HL-60 (cell line): ENCODE results near the gene RASSF5.
A peak's percentile ranks its signal among the peaks of the same experiment; 100 is the strongest.
"Not testable (repeated sequence)": the region's sequence is repeated elsewhere in the genome, so short reads cannot be mapped to it uniquely, and the experiment has no call there.

Experiments
- DNase-seq, 2 experiments: peaks; one replicate each; pipeline ENCODE4 v3.0.0-alpha.2; 2010 to 2020; ENCODE audit warnings: low read depth in 1 of 2, low spot score in 1 of 2
- H3K27ac ChIP-seq: fragments of 250-450 bp; sonication (Bioruptor Pico); replicated peaks from 2 replicates; pipeline ENCODE4 v1.5.1; 2020; ENCODE audit warnings: mild to moderate bottlenecking, moderate library complexity
- H3K27me3 ChIP-seq: fragments of 250-450 bp; sonication (Bioruptor Pico); 2 replicates; pipeline ENCODE4 v1.5.1; 2021; ENCODE audit warnings: mild to moderate bottlenecking, moderate library complexity; ENCODE audit not compliant: insufficient read depth, poor library complexity, severe bottlenecking
- H3K4me3 ChIP-seq: replicated peaks from 2 replicates; pipeline ENCODE4 v1.5.1; 2011; ENCODE audit warnings: mild to moderate bottlenecking, control low read depth, low read length; ENCODE audit not compliant: insufficient read depth
- GABPA ChIP-seq: IDR thresholded peaks from 2 replicates; pipeline ENCODE4 v1.6.1; 2012; ENCODE audit warnings: low read depth
- POLR2AphosphoS5 ChIP-seq: IDR thresholded peaks from 2 replicates; pipeline ENCODE4 v1.6.1; 2012; ENCODE audit warnings: low read depth
- SPI1 ChIP-seq: IDR thresholded peaks from 2 replicates; pipeline ENCODE4 v1.6.1; 2012; ENCODE audit warnings: low read depth, mild to moderate bottlenecking, borderline replicate concordance
- TF ChIP-seq, protein P1 (sequence below): IDR thresholded peaks from 2 replicates; pipeline ENCODE4 v1.6.1; 2012; ENCODE audit warnings: low read depth; ENCODE audit not compliant: insufficient replicate concordance
- TF ChIP-seq, protein P2 (sequence below): IDR thresholded peaks from one replicate; pipeline ENCODE4 v1.5.1; 2011; ENCODE audit warnings: low read length, control low read depth, inconsistent platforms; ENCODE audit not compliant: insufficient read depth

Gene RASSF5

DNA sequence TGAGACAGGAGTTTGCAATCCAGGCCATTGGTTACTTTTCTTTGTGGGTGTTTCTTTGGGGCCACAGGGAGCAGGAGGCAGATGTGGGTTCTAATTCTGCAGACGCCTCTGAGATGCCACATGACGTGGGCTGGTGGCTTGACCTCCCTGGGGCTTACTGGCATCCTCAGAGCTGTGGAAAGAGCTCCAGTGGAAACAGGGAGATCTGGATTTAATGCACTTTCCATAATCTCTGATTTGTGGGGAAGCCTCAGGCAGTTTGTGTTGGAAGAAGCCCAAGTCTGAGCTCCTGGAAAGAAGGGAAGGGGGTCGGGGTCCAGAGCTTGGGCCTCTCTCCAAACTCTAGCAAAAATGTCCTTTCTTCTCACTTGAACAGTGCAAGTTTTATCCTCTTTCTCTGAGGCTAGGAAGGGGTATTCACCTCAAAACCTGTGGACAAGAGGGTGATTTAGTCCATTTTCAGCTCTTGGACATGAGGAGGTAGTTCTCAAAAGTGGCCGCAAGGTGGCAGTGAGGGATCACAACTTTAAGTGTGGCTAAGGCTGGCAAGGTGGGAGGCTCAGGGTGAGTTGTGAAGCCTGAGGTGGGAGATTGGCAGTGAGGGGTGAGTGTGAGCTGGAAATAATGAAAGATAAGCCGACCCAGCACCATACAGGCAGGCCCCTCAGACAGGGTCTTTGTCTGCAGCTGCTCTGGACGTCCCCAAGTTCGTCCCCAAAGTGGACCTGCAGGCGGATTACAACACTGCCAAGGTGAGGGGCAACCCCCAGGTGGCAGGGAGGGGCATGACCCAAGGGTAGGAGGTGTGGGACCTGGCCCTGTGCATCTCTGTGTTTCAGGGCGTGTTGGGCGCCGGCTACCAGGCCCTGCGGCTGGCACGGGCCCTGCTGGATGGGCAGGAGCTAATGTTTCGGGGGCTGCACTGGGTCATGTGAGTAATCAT lies 27.9 kb upstream of the RASSF5 start:
- Histone ChIP-seq H3K27me3 (no peaks in the 10 kb centered on the region), H3K4me3 (no peak overlapping the region)
- peak in 1 of 2 experiments; percentile 65 for DNase-seq

DNA sequence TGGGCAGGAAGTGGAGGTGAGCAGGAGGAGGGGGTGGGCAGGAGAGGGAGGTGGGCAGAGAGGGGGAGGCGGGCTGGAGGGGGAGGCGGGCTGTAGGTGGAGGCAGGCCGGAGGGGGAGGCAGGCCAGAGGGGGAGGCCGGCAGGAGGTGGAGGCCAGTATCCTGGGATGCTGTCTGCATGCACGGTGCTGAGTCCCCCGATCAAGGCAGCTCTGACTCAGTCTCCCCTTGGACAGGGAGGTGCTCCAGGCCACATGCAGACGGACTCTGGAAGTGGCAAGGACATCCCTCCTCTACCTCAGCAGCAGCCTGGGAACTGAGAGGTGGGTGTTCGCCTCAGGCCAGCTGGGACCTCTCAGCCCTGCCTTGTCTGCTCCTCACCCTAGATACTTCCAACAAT lies 27.1 kb upstream of the RASSF5 start:
- TF ChIP-seq POLR2AphosphoS5: no peak
- no peak for TF ChIP-seq SPI1
- TF ChIP-seq, protein P1, sequence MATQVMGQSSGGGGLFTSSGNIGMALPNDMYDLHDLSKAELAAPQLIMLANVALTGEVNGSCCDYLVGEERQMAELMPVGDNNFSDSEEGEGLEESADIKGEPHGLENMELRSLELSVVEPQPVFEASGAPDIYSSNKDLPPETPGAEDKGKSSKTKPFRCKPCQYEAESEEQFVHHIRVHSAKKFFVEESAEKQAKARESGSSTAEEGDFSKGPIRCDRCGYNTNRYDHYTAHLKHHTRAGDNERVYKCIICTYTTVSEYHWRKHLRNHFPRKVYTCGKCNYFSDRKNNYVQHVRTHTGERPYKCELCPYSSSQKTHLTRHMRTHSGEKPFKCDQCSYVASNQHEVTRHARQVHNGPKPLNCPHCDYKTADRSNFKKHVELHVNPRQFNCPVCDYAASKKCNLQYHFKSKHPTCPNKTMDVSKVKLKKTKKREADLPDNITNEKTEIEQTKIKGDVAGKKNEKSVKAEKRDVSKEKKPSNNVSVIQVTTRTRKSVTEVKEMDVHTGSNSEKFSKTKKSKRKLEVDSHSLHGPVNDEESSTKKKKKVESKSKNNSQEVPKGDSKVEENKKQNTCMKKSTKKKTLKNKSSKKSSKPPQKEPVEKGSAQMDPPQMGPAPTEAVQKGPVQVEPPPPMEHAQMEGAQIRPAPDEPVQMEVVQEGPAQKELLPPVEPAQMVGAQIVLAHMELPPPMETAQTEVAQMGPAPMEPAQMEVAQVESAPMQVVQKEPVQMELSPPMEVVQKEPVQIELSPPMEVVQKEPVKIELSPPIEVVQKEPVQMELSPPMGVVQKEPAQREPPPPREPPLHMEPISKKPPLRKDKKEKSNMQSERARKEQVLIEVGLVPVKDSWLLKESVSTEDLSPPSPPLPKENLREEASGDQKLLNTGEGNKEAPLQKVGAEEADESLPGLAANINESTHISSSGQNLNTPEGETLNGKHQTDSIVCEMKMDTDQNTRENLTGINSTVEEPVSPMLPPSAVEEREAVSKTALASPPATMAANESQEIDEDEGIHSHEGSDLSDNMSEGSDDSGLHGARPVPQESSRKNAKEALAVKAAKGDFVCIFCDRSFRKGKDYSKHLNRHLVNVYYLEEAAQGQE: no peak
- TF ChIP-seq, protein P2, sequence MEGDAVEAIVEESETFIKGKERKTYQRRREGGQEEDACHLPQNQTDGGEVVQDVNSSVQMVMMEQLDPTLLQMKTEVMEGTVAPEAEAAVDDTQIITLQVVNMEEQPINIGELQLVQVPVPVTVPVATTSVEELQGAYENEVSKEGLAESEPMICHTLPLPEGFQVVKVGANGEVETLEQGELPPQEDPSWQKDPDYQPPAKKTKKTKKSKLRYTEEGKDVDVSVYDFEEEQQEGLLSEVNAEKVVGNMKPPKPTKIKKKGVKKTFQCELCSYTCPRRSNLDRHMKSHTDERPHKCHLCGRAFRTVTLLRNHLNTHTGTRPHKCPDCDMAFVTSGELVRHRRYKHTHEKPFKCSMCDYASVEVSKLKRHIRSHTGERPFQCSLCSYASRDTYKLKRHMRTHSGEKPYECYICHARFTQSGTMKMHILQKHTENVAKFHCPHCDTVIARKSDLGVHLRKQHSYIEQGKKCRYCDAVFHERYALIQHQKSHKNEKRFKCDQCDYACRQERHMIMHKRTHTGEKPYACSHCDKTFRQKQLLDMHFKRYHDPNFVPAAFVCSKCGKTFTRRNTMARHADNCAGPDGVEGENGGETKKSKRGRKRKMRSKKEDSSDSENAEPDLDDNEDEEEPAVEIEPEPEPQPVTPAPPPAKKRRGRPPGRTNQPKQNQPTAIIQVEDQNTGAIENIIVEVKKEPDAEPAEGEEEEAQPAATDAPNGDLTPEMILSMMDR: no peak
- TF ChIP-seq GABPA: no peak
- H3K27me3 ChIP-seq: no peaks in the 10 kb centered on the region
- no peak overlapping the region for H3K27ac ChIP-seq
- no peak overlapping the region for H3K4me3 ChIP-seq
- DNase-seq: no peak

More for the DNA sequence above, 27.9 kb upstream of the RASSF5 start:
- H3K27ac ChIP-seq: no peak overlapping the region
- TF ChIP-seq, protein P2: peak; percentile 79
- TF ChIP-seq SPI1: no peak

DNA sequence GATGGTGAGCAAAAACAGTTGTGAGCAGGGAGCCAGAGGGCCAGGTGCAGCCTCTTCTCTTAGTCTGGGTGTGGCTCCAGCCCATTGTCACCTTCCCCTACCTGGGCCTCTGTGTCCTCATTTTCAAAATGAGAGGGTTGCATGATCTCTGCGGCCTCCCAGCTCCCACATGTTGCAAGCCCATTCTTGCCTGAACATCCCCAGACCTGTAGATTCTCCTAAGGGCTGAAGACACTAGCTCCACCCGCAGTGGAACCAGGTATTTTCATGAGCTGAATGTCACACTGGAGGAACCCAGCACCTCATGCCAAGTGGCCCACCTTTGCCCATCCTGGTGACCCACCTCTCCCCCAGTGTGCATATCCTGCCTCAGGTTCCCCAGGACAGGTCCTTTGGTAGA lies 24.7 kb upstream of the RASSF5 start:
- no peak for DNase-seq
- no peak overlapping the region for H3K4me3 ChIP-seq
- H3K27me3 ChIP-seq: no peaks in the 10 kb centered on the region
- TF ChIP-seq SPI1 (no peak), GABPA (no peak)
- TF ChIP-seq, protein P2: no peak
- TF ChIP-seq, protein P1: no peak
- no peak overlapping the region for H3K27ac ChIP-seq

DNA sequence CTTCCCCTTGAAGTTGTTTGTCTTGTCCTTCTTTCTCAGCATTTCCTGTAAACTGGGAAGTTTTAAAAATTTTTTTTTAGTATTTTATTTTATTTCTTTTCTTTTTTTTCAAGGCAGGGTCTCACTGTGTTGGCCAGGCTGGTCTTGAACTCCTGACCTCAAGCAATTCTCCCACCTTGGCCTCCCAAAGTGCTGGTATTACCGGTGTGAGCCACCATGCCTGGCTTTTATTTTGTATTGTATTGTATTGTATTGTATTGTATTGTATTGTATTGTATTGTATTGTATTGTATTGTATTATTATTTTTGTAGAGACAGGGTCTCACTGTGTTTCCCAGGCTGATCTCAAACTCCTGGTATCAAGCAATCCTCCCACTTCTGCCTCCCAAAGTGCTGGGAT lies 23.5 kb upstream of the RASSF5 start:
- not testable (repeated sequence) for H3K4me3 ChIP-seq, H3K27ac ChIP-seq, H3K27me3 ChIP-seq, DNase-seq
